Activated gamma-delta T cell treated with Interleukin-2 at 50 U/mL for 16 hours (primary cell): Measurements from ENCODE around the gene TOB1.

Source experiments
- DNase-seq: peaks from one replicate; pipeline ENCODE4 v3.0.0-alpha.2; 2020

TOB1 gene, protein sequence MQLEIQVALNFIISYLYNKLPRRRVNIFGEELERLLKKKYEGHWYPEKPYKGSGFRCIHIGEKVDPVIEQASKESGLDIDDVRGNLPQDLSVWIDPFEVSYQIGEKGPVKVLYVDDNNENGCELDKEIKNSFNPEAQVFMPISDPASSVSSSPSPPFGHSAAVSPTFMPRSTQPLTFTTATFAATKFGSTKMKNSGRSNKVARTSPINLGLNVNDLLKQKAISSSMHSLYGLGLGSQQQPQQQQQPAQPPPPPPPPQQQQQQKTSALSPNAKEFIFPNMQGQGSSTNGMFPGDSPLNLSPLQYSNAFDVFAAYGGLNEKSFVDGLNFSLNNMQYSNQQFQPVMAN

DNA sequence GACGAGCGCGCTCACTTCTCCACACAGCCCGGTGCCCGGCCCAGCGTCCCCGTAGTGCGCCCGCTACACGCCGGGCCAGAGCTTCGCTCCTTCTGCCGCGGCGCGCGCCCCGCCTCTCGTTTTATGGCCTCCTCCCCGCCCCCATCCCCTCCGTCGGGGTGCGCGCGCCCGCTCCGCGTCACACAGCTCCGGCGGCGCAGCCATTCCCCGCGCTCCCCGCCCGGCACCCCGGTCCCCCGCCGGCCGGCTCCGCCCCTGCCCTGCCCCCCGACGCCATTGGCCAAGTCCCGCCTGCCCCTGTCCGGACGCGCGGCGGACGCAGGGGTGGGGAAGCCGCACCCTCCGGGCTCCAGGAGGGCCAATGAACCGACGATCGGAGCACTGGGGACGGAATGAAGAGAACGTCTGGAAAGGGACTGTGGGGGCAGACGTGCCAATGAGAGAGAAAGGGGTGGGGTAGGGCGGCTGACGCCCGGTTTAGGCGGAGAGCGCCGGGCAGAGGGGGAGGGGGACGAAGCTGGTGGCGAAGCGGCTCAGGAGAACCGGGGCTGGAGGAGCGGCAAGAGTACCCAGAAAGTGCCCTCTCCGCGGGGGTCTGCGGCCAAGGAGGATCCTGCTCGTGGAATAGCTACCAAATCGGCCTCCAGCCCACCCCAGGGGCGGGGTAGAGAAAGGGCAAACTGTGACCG, at the start of gene TOB1:
TOB1 (minus strand) TSS at position 94 of the 689 bp plus-strand sequence. CDS start 2,337 bp downstream, outside the sequence.
- DNase-seq = peak; percentile 97

DNA sequence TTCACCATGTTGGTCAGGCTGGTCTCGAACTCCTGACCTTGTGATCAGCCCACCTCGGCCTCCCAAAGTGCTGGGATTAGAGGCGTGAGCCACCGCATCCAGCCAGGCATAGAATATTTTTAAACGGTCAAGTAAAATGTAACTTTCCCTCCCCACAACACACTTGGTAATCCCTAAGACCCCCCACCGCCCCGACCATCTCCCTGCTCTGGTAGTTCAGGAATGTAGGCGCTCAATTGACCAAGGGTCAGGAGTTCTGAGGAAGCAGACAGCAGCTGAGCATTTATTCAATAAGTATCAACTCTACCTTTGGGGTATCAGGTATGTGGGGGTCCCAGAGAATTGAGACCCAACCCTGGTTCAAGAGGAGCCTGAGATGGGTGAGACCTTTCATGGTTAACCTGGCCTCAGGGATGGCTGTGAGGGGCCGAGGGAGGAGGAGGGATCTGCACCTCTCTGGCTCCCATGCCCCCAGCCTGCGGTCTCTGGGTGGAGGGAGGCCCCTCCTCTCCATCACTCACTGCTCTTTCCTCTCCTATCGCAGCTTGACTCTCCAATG, 48.4 kb upstream of the TOB1 start:
- no peak for DNase-seq

DNA sequence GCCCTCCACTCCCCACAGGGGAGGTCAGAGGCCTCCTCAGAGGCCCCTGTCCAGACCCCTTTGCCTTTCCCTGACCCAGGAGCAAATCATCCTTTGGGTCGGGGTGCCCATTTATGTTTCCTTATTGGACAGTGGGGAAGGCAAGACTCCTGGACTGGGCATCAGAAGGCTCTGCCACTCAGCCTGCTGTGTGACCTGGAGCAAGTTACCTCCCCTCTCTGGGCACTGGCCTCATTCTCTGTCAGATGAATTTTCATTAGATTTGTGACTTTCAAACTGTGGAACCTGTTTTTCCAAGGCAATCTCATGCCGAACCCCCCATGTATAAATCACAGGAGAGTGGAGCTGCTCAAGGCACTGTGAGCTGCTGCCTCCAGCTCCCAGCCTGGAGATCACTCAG, 47.0 kb upstream of the TOB1 start:
- no peak for DNase-seq

DNA sequence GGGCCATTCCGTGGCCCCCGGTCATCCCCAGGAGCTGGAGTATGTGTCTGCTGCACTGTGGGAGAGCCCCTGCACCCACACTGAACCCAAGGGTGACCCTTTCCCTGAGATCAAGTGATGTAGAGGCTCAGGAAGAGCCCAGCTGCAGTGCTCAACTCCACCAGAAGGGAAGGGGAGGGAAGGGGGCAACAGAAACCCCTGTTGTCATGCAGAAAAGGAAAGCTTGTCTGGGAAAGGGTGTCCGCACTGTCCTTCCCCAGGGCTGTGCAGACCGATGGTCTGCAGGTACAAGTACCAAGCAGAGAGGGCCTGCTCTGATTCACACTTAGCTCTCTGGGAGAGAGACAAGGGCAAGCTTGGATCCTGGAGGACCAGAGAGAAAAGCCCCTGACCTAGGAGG, 45.7 kb upstream of the TOB1 start:
- no peak for DNase-seq

DNA sequence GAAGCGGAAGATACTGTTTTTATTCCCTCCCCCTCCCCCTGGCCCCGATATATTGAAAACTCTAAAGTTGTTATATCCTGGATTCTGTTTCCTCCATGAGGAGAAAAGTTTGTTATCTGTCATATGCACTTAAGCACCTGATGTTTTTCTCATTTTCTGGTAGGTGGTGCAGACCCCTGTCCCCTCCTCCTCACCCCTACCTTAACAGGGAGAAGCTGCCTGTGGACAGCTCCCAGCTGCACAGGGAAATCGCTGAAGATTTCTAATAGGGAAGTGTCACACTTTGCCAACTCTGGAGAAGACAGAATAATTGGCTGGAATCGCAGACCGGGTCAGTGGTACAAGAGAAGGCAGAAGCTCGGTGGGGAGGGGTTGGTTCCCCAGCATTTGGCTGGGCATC, 45.3 kb upstream of the TOB1 start:
- no peak for DNase-seq

DNA sequence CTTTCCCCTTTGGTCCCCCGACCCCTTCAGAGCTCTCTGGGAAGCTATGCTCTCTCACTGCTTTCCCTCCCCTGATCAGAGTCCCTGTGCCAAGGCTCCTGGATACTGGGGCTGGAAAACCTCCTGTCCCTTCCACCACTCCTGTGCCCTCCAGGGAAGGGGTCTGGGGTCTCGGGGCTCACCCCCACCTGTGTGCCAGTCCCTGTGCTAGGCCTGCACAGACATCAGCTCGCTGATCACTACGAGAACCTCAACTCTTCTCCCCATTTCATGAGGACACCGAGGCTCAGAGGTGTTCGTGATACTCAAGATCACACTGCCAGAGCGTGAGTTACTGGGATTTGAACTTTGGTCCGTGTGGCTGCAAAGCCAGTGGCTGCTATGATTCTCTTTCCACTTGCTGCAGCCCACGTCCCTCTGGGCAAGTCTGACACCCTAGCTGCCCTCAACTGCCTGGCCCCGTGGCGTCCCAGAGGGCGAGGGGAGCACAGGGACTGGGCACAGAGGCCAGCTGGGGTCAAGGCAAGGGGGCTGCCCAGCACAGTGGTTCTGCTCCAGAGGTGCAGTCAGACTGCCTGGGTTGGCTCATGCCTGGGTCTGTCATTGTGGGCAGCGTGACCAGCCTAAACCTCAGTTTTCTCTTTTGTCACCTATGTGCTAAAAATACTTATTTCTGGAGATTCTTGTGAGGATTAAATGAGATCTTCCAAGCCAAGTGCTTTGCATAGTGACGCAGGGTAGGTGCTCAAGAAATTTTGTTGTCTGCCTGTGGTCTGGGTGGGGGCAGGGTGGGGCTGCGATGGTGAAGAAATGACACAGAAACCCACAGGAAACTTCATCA, 43.8 kb upstream of the TOB1 start:
- peak; percentile 68 for DNase-seq

DNA sequence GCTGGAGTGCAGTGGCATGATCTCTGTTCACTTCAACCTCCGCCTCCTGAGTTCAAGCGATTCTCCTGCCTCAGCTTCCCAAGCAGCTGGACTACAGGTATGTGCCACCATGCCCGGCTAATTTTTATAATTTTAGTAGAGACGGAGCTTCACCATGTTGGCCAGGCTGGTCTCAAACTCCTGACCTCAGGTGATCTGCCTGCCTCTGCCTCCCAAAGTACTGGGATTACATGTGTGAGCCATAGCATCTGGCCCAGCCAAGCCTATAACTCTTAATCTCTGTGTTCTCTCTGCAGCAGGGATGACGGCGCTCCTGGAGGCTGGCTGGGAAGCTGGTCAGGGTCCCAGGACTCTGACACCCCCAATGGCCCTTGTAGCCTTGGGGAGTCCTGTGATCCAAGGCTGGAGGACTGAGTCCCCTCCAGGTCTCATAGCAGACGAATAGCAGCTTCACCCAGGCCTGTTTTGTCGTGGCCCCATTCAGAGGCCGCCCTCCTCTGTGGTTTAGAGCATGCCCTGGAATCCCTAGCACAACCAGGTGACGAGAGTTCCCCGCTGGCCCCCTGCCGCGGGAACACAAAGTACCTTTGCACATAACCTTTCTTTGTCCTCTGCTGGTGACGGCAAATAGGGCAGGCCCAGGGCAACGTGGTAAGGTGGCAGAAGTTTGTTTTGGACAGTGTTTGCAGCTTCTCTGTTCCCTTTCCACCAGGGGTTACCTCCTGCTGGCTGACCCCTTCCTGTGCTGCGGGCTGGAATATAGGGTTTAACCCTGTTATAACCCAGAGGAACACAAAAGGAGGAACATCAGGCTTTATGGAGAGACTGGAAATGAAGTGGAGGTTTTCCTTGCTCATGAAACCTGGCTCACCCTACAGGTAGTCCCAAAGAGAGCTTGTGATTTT, 43.0 kb upstream of the TOB1 start:
- peak; percentile 29 for DNase-seq

DNA sequence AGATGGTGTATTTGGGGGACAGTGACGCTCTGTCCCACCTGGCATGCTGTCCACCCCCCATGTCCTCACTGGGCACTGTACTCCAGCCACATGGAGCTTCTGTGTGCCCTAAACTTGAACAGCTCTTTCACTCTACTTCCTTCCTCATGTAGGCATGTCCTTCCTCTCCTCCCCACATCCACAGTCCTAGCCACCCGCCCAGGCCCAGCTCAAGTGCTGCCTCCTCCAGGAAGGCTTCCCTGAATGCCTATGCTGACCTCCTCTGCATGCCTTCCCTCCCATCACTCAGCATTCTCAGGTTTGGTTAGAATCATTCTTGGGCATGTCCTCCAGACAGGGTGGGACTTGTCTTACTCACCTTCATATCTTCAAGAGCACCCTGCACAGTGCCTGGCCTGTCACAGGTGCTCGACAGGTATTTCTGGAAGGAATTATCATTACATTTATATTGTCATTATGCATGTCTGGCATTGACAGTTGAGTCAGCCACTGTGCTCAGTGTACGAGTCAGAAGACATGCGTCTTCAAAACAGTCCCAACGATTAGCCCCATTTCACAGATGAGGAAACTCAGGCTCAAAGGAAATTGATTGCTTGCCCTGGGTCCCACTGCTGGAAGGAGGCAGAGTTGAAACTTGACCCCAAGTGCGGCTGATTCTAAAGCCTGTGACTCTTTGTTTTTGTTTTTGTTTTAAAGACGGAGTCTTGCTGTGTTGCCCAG, 42.1 kb upstream of the TOB1 start:
- no peak for DNase-seq

DNA sequence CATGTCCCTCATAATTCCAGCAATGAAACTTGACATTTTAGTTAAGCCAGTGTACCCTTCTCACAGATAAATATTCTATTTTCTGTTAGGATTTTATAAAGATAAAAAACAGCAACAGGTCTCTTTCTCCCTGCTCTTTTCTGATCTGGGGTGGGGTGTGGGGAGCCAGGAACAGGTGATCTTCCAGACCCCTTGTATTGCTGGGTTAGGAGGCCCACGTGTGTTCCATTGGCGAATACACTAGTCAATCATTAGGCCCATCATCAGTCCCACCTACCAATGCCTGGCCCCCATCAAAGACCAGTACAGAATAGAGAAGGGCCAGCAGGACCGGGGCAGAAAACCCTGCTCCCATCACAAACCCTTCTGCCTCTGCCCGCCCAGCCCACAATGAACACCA, 40.3 kb upstream of the TOB1 start:
- no peak for DNase-seq

DNA sequence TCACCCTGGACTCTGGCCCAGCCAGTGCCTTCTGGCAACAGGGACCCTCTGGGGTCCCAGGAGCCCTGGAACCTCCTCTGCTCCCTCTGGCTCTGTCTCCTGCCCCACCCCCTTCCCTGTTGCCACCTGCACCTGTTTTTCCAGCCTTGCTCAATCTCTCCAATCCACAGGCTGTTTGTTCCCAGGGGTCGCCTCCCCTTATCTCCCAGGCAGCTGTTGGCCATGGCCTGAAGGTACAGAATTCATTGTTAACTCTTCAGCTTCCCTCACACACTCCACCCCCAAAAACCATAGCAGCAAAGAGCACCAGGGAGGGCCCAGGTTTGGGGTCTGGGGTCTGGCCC, 39.3 kb upstream of the TOB1 start:
- DNase-seq = no peak

DNA sequence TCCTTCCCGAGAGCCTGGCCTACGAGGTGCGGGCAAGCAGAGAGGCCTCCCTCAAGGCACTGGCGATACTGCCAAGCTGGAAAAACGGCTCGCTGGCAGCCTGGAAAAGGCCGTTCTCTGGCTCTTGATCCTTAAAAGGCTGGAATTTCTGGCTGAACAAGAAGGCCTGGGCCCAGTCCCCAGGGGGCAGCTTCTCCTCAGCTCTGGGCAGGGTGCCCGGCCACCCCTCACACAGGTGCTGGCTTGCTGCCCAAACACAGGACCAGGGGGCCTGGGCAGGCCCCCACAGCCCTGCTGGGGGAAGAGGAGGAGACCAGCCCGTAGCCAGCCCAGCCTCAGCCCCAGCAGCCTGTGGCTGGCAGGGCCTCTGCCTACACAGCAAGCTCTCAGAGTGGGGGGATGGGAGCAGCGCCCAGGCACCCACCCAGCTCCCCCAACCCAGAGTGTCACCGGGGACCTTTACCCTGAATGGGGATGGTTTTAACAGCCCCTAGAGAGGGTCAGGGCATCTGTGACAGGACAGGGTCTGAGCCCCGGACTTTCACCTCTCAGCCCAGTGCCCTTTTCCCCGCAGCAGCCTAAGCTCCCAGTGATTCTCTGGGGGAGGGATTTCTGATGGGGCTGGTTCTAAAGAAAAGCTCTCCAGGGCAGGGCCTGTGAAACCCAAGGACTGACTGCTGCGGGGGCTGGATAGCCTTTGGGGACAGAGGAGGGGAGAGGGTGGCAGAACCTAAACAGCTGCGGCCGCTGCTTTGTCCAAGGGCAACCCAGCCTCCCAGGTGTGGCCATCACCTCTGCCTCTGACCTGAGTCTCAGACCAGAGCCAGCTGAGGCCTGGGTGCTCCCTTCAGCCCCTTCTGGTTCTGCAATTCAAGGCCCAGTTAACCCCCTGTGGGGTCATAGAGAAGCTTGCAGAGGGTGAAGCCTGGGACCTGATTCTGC, 38.6 kb upstream of the TOB1 start:
- no peak for DNase-seq

DNA sequence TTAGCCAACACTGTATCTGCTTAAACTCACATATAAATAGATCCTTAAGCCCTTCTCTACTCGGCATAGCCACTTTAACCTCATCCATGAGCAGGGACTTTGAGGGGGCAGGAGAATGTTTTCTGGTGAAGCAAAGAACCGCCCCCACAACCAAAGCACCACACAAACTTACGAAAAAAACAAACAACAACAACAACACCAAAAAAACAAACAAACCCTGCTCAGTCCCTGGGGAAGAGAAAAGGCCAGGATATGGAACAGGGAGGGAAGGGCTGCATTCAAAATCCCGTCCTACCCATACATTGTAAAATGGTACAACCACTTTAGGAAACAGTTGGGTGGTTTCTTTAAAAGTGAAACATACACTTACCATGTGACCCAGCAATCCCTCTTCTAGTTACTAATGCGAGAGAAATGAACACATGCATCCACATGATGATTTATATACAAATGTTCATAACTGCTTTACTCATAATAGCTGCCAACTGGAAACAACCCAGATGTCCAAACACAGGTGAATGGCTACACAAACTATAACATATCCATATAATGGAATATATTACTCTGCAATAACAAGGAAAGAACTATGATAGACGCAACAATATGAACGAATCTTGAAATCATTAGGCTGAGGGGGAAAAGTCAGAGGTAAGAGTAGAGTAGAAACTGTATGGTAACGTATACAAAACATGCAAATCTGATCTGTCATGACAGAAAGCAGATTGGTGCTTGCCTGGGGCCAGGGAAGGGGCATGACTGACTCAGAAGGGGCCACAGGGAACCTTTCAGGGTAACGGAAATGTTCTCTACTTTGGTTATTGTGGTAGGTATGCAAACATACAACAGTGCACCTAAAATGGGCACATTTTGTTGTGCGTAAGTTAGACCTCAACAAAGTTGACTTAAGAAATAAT, 37.7 kb upstream of the TOB1 start:
- no peak for DNase-seq

DNA sequence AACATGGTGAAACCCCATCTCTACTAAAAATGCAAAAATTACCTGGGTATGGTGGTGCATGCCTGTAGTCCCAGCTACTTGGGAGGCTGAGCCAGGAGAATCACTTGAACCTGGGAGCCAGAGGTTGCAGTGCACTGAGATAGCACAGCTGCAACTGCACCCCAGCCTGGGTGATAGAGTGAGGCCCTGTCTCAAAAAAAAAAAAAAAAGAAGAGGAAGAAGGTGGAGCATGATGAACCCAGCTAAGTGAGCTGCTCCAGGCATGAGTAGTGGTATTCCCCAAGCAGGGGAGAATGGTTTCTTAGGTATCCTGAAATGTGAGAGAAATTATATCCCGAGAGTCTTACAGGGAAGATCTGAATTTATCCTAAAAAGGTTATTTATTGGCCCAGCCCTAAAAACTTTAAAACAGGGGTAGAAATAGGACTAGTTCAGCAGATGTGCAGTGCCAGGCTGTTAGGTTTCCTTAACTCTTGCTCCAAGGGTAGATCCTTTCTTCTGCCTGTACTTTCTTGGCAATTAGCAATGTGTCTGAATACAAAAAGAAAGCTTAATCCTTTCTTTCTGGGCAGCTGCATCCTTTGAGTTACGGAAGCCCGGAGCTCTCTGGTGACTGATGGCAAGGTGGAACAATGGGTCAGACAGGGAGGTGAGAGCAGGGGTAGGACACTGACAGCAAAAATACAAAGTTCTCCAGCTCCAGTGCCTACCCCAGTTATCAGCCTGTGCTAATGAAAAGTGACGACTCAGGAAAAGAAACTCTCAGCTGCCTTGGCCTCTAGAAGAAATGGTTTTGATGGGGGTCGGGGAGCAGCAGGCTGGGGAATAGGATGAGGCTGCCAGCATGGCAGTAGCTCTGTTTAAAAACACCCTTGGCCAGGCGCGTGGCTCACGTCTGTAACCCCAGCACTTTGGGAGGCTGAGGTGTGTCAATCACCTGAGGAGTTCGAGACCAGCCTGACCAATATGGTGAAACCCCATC, 36.5 kb upstream of the TOB1 start:
- DNase-seq = no peak

DNA sequence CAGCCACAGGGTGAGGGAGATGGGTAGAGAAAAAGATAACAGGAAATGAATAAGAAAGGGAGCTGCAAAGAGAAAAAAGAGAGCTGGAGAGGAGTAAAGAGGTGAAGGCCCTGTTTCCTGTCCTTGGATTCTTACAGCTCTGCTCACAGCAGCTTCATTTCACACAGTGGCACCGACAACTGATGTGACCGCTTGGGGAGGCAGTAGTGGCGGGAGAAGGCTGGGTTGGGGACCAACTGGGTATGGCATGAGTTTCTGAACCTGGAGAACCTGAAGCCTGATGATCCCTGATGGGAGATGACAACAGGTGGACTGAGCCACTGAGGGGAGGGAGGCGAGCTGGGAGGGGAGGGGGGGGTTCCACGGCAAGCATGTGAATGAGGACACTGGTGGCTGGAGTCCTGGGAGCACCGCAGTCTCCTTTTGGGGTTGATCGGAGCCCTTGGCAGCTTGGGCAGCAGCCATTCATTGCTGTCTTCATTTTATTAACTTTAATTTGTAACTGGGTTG, 34.3 kb upstream of the TOB1 start:
- no peak for DNase-seq

DNA sequence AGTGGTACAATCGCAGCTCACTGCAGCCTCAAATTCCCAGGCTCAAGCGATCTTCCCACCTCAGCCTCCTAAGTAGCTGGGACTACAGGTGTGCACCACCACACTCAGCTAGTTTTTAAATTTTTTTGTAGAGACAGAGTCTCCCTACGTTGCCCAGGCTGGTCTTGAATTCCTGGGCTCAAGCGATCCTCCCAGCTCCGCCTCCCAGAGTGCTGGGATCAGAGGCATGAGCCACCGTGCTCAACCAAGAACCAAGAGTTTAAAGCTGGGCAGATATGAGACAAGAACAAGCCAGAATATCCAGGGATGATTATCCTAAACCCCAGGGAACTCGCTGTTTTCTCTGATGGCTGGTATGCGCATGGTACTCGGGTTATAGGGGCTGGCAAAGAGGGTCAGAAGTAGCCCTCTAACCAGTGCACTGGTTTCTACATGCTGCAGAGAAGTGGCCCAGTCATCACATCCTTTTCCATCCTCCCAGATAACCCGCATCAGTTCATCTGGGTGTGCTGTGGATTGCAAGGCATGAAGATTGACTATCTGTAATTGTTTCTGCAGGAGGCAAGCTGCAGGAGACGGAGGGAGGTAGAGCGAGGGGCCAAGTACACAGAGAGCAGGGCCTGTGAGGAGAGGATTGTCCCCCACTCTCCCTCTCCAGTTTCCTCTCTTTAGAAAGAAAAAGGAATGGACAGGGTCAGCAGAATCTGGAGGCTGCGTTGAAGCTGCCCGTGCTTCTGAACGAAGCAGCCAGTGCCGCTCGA, 33.6 kb upstream of the TOB1 start:
- DNase-seq = no peak

DNA sequence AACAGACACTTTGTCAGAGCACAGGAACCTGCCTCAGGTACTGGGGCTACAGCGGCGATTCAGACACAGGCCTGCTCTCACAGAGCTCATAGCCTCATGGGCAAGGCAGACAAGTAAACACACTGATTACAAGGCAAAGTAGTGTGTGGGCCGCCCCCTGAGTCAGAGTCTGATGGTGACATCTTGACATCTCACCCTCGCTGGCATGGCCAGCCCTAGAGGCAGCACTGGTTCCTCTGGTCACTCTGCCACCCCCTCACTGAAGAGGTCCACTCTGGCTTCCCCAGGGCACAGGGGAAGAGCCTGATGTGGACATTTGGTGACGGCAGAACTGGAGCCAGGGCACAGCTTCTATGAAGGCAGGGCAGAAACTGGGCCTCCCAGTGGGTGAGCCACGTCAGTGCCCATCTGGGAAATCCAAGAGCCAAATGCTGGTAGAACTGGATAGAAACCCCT, 32.9 kb upstream of the TOB1 start:
- no peak for DNase-seq
